CD4-positive, alpha-beta T cell (primary cell): Measurements from ENCODE around the gene ELL2. TPM values are rescaled to one million over a fixed set of nuclear protein-coding genes. Genes with fewer than 3 reads are reported as not detected.

Source experiments
- ATAC-seq: fragments of 200-7000 bp; cut with Tn5 transposase; one replicate; pipeline ENCODE4 v1.10.0; 2022; ENCODE audit warnings: mild to moderate bottlenecking; ENCODE audit not compliant: poor library complexity
- CTCF ChIA-PET: fragments of 350-600 bp; sonication (Branson Sonifier 250); formaldehyde crosslinking; loops from one replicate; lab custom pipeline; 2021; ENCODE audit warnings: antibody characterized with exemption, inconsistent platforms; lab: Charles Lee
- POLR2A ChIA-PET: fragments of 350-600 bp; sonication (Branson Sonifier 250); formaldehyde crosslinking; loops from one replicate; lab custom pipeline; 2021; ENCODE audit warnings: antibody characterized with exemption, inconsistent platforms; lab: Charles Lee
- DNase-seq, 14 experiments: peaks; one replicate each; pipeline ENCODE4 v3.0.0-alpha.2; 2013 to 2020; ENCODE audit warnings: mixed read lengths in 2 of 14
- H3K27ac ChIP-seq, 2 donors: one replicate each; pipeline versions ENCODE4 v1.5.1 to v1.7.0; 2013; ENCODE audit warnings: low read length in 2 of 2, low read depth in 1 of 2, mild to moderate bottlenecking in 1 of 2
- H3K27me3 ChIP-seq, 2 experiments: 1 replicate in 1 of 2; 2 replicates in 1 of 2; pipeline versions ENCODE4 v1.6.1 to v1.7.0; 2013; ENCODE audit warnings: low read length in 2 of 2, control low read depth in 1 of 2, mild to moderate bottlenecking in 1 of 2, moderate library complexity in 1 of 2; ENCODE audit not compliant: insufficient read depth in 2 of 2, control insufficient read depth in 1 of 2
- H3K36me3 ChIP-seq: one replicate; pipeline ENCODE4 v1.6.1; 2013; ENCODE audit warnings: low read length, control low read depth; ENCODE audit not compliant: insufficient read depth
- H3K4me1 ChIP-seq: one replicate; pipeline ENCODE4 v1.6.1; 2013; ENCODE audit warnings: low read length, control low read depth; ENCODE audit not compliant: insufficient read depth
- H3K4me3 ChIP-seq: one replicate; pipeline ENCODE4 v1.5.1; 2013; ENCODE audit warnings: mild to moderate bottlenecking, low read length, moderate library complexity
- H3K9me3 ChIP-seq, 2 experiments: 1 replicate in 1 of 2; 2 replicates in 1 of 2; pipeline versions ENCODE4 v1.6.1 to v1.7.0; 2013; ENCODE audit warnings: low read length in 2 of 2, mild to moderate bottlenecking in 2 of 2, control low read depth in 1 of 2, moderate library complexity in 1 of 2; ENCODE audit not compliant: control insufficient read depth in 1 of 2, insufficient read depth in 1 of 2
- H3K27ac Mint-ChIP-seq: one replicate; pipeline ENCODE4 v1.8.0; 2020; ENCODE audit warnings: mixed read lengths
- H3K27me3 Mint-ChIP-seq: one replicate; pipeline ENCODE4 v1.8.0; 2021; ENCODE audit warnings: mixed read lengths
- H3K36me3 Mint-ChIP-seq: one replicate; pipeline ENCODE4 v1.8.0; 2021; ENCODE audit warnings: low read depth, mixed read lengths
- H3K4me1 Mint-ChIP-seq: one replicate; pipeline ENCODE4 v1.8.0; 2021; ENCODE audit warnings: low read depth, mixed read lengths
- H3K4me3 Mint-ChIP-seq: one replicate; pipeline ENCODE4 v1.8.0; 2020; ENCODE audit warnings: mild to moderate bottlenecking, mixed read lengths
- H3K9me3 Mint-ChIP-seq: one replicate; pipeline ENCODE4 v1.8.0; 2020; ENCODE audit warnings: mixed read lengths
- intact Hi-C, 2 experiments: fragments of 100-400 bp; cut with DNase I in 1 of 2; cut with micrococcal nuclease in 1 of 2; formaldehyde crosslinking; loops; one replicate each; pipeline versions ENCODE4 v1.15.1 to v1.9.0; 2023 to 2025; cut with DNase I, micrococcal nuclease
- total RNA-seq, 174 experiments: library from RNA in 2 of 174; stranded (reverse) in 2 of 174; gene quantifications; one replicate each; pipeline ENCODE4 v1.2.3 and lab custom pipeline; 2021 to 2026
- TF ChIP-seq, protein P1 (sequence below): fragments of 200-600 bp; IDR thresholded peaks from one replicate; pipeline ENCODE4 v1.8.0; 2022; ENCODE audit warnings: antibody characterized with exemption, mild to moderate bottlenecking

The ELL2 gene
- total RNA-seq, 2 experiments from 2014 or later = 93.5 to 98.1 TPM

DNA sequence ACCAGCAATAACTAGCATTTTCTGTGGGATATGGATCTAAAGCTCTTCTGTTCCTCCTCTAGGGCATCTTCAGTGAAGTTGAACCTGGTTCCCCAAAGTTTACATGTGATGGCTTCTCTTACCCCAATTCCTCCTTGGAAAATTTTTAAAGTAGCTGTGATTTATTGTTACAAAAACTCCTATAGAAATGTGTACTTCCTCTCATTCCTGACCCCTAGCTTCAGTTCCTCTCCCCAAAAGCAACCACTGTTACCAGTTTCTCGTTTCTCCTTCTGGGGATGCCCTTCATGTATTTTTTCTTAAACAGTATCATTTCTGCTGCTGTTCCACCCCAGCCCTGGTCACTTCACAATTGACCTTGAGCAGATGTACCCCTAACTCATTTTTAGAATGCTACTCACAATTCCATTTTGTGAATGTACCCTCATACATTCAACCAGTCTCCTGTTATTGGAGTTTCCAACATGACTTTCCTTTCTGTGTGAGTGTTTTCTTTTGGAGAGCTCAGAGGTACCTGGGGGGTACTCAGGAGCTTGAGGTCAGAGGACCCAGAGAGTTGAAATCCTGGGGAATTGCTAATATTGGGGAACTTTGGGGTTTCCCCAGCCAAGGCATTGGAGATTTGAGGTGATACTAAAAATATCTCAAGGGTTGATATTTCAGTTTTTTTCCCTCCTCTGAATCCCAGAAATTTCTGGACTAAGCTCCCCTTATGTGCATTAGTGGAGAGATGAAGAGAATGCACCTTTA is 120.5 kb downstream of the ELL2 start:
- ChIA-PET CTCF (interaction anchor here (0.7 to 1.0 kb wide), 2 partner anchors 16 kb away, joined by 3 to 4 read pairs; no protein-coding TSS in a partner anchor), POLR2A (interaction anchor here (1.0 to 2.1 kb wide), 3 partner anchors 32 to 195 kb away, joined by 3 to 9 read pairs (median 7); partner anchors contain the start of gene RFESD)
- no peaks in the 10 kb centered on the region for H3K27me3 ChIP-seq
- Mint-ChIP-seq H3K36me3 (no peaks in the 10 kb centered on the region), H3K27ac (no peak overlapping the region), H3K4me3 (no peak overlapping the region), H3K27me3 (no peaks in the 10 kb centered on the region), H3K4me1 (peaks cover 28% of the 10 kb centered on the region), H3K9me3 (no peaks in the 10 kb centered on the region)
- no peaks in the 10 kb centered on the region for H3K36me3 ChIP-seq
- no peak overlapping the region for H3K4me3 ChIP-seq
- H3K4me1 ChIP-seq = peaks cover 27% of the 10 kb centered on the region
- TF ChIP-seq, protein P1, sequence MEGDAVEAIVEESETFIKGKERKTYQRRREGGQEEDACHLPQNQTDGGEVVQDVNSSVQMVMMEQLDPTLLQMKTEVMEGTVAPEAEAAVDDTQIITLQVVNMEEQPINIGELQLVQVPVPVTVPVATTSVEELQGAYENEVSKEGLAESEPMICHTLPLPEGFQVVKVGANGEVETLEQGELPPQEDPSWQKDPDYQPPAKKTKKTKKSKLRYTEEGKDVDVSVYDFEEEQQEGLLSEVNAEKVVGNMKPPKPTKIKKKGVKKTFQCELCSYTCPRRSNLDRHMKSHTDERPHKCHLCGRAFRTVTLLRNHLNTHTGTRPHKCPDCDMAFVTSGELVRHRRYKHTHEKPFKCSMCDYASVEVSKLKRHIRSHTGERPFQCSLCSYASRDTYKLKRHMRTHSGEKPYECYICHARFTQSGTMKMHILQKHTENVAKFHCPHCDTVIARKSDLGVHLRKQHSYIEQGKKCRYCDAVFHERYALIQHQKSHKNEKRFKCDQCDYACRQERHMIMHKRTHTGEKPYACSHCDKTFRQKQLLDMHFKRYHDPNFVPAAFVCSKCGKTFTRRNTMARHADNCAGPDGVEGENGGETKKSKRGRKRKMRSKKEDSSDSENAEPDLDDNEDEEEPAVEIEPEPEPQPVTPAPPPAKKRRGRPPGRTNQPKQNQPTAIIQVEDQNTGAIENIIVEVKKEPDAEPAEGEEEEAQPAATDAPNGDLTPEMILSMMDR = no peak
- ATAC-seq (no peak), DNase-seq (no peak)
- intact Hi-C loops = loop anchor here (2.0 to 10.0 kb wide), 4 partner anchors 20 to 1344 kb away; partner anchors contain the start of genes ARSK (in 2 of the 2), SKIC3 (in 2 of the 2) and RIOK2 (in 1 of the 2)
- no peak overlapping the region for H3K27ac ChIP-seq
- H3K9me3 ChIP-seq = no peaks in the 10 kb centered on the region

DNA sequence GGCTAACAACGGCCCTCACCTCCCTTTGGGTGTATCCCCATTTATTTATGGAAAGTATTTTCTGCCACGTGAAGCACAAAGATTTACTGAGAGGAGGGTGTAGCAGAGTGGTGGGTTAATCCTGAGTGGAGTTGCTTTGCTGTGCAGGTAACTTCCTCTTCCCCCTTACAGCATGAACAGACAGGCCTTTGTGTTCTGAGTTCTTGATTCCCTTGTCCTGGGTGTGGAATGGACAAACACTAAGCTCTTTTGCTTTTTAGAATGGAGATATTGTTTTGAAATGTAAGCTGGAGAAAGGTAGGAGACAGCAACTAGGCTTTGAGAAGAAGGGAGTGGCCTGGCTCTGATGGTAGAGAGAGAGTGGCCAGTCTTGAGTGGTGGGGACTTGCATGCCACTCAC is 122.0 kb downstream of the ELL2 start:
- H3K9me3 Mint-ChIP-seq = no peaks in the 10 kb centered on the region
- Histone ChIP-seq H3K4me1 (peaks cover 34% of the 10 kb centered on the region), H3K27me3 (no peaks in the 10 kb centered on the region), H3K36me3 (no peaks in the 10 kb centered on the region), H3K9me3 (no peaks in the 10 kb centered on the region), H3K4me3 (no peak overlapping the region), H3K27ac (no peak overlapping the region)
- ChIA-PET CTCF (interaction anchor here (1.1 kb wide), 1 partner anchor 59 kb away, joined by 4 read pairs; no protein-coding TSS in a partner anchor), POLR2A (interaction anchor here (6.7 kb wide), 1 partner anchor 17 kb away, joined by 96 read pairs; the partner anchor contains the start of gene GLRX)
- peaks cover 37% of the 10 kb centered on the region for H3K4me1 Mint-ChIP-seq
- no peak overlapping the region for H3K27ac Mint-ChIP-seq
- ATAC-seq (no peak), DNase-seq (no peak)
- no peaks in the 10 kb centered on the region for H3K27me3 Mint-ChIP-seq
- H3K4me3 Mint-ChIP-seq = no peak overlapping the region
- intact Hi-C loops = loop anchor here (2.0 to 10.0 kb wide), 4 partner anchors 19 to 1345 kb away; partner anchors contain the start of genes ARSK (in 2 of the 2), SKIC3 (in 2 of the 2) and RIOK2 (in 1 of the 2)
- TF ChIP-seq, protein P1 = no peak
- no peaks in the 10 kb centered on the region for H3K36me3 Mint-ChIP-seq

DNA sequence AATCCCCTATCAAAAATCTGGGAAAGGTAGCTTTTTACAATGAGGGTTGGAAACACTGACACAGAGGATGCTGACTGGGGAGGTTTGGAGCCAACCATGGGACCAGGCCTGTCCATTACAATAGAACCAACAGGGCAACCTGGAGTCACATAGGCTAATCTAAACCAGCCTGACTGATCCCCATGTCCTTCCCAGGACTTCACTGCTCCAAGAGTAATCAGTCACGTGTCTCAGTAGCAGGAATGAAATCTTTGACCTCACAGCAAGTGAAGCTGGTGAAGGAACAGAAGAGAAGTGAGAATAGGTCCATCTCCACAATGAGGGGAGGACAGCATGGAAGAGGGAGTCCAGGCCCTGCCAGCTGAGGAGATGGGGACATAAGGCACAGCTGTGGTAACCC is 123.1 kb downstream of the ELL2 start:
- H3K36me3 ChIP-seq = no peaks in the 10 kb centered on the region
- H3K4me3 ChIP-seq = no peak overlapping the region
- DNase-seq (no peak), ATAC-seq (no peak)
- no peak overlapping the region for H3K4me3 Mint-ChIP-seq
- TF ChIP-seq, protein P1 = no peak
- H3K9me3 ChIP-seq = no peaks in the 10 kb centered on the region
- no peaks in the 10 kb centered on the region for H3K27me3 Mint-ChIP-seq
- intact Hi-C loops = no loop called here
- H3K9me3 Mint-ChIP-seq = no peaks in the 10 kb centered on the region
- H3K27ac ChIP-seq = no peak overlapping the region
- no peaks in the 10 kb centered on the region for H3K36me3 Mint-ChIP-seq
- CTCF ChIA-PET = interaction anchor here (1.0 to 1.1 kb wide), 2 partner anchors 57 kb away, joined by 4 read pairs; no protein-coding TSS in a partner anchor
- H3K27ac Mint-ChIP-seq = no peak overlapping the region
- POLR2A ChIA-PET = interaction anchor here (1.2 to 6.7 kb wide), 2 partner anchors 16 to 57 kb away, joined by 5 to 96 read pairs; partner anchors contain the start of gene GLRX
- H3K4me1 Mint-ChIP-seq = peaks cover 47% of the 10 kb centered on the region
- peaks cover 31% of the 10 kb centered on the region for H3K4me1 ChIP-seq
- no peaks in the 10 kb centered on the region for H3K27me3 ChIP-seq
